Fibroblast of villous mesenchyme (primary cell): ENCODE results near the gene KRT74. TPM values are rescaled to one million over a fixed set of nuclear protein-coding genes. Genes with fewer than 3 reads are reported as not detected.

ENCODE experiments used
- DNase-seq: peaks from one replicate; pipeline ENCODE4 v3.0.0-alpha.2; 2010; ENCODE audit warnings: low read depth
- H3K4me3 ChIP-seq: 2 replicates; pipeline ENCODE4 v1.5.1; 2011; ENCODE audit warnings: low read depth, mild to moderate bottlenecking, low read length
- total RNA-seq: library from RNA; depleted of rRNA; stranded (reverse); fragments of >200 nt; gene quantifications from 2 replicates; pipeline ENCODE4 v1.2.3, GENCODE V29; 2012
- TF ChIP-seq, protein P1 (sequence below): IDR thresholded peaks from 2 replicates; pipeline ENCODE4 v1.5.1; 2012; ENCODE audit warnings: low read depth, mild to moderate bottlenecking, low read length; ENCODE audit not compliant: insufficient read depth

KRT74 gene
- total RNA-seq, 1 donor, result not detected

- H3K4me3 ChIP-seq, result no peak overlapping the region
- TF ChIP-seq, protein P1, sequence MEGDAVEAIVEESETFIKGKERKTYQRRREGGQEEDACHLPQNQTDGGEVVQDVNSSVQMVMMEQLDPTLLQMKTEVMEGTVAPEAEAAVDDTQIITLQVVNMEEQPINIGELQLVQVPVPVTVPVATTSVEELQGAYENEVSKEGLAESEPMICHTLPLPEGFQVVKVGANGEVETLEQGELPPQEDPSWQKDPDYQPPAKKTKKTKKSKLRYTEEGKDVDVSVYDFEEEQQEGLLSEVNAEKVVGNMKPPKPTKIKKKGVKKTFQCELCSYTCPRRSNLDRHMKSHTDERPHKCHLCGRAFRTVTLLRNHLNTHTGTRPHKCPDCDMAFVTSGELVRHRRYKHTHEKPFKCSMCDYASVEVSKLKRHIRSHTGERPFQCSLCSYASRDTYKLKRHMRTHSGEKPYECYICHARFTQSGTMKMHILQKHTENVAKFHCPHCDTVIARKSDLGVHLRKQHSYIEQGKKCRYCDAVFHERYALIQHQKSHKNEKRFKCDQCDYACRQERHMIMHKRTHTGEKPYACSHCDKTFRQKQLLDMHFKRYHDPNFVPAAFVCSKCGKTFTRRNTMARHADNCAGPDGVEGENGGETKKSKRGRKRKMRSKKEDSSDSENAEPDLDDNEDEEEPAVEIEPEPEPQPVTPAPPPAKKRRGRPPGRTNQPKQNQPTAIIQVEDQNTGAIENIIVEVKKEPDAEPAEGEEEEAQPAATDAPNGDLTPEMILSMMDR, result no peak
- DNase-seq, result no peak
These were observed 30.8 kb downstream of the KRT74 start for GRCh38 chr12:52542785-52543318.

DNA sequence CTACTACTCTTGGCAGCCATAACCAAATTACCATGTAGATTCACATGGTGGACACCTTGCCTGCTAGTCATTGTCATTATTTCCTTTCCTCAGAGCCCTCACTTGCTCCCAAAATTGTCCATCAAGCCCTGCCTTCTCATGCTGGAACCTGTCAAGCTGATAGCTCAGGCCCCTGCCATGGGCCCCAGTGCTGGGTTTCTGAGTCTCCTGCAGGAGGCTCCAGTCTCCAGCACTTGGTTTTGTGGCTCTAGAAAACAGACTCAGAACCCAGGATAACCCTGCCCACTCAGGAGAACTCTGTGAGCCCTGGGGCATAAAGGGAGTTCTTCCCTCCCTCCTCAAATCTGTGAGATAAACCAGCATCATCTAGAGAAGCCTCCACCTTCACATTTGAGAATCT is 31.5 kb downstream of the KRT74 start:
- DNase-seq, result no peak
- H3K4me3 ChIP-seq, result no peak overlapping the region
- TF ChIP-seq, protein P1, result no peak

DNA sequence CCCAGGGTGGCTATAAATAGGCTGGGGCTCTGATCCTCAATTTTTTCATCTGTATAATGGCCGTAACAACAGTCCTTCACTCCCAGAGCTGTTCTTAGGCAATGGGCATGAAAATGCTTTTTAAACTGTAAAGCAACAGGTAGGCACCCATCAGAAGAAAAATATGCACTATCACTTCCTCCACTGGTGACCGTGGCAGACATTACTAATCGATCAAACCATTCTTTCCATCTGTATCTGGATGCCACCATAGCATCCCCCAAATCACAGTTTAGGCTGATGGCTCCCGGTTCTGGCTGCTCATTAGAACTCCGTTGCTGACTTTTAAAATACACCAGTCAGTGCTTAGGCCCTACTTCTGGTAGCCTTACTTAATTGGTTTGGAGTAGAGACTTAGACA is 31.9 kb downstream of the KRT74 start:
- TF ChIP-seq, protein P1, result no peak
- DNase-seq, result no peak
- no peak overlapping the region for H3K4me3 ChIP-seq

GRCh38 chr12:52540531-52540930 is 33.1 kb downstream of the KRT74 start:
- DNase-seq, result no peak
- TF ChIP-seq, protein P1, result no peak
- H3K4me3 ChIP-seq, result no peak overlapping the region

GRCh38 chr12:52539821-52540173 is 33.8 kb downstream of the KRT74 start:
- TF ChIP-seq, protein P1, result no peak
- no peak overlapping the region for H3K4me3 ChIP-seq
- DNase-seq, result no peak

- no peak overlapping the region for H3K4me3 ChIP-seq
- peak; percentile 80 for DNase-seq
- TF ChIP-seq, protein P1, result no peak
These were observed 34.4 kb downstream of the KRT74 start for GRCh38 chr12:52539083-52539820.
